ENCODE measurements around the gene C2CD2.

GRCh38 chr21:41962425-41962966 lies 8.7 kb upstream of the C2CD2 start:
- no peak for TF ChIP-seq CTCF (conservative IDR thresholded peaks at IDR 0.05 in 1 of 2, IDR thresholded peaks at IDR 0.05 in 1 of 2; ENCODE audit: low read depth in 1 of 2, low read length in 2 of 2)
- TF ChIP-seq EZH2 (IDR thresholded peaks at IDR 0.05; ENCODE audit: low read length, missing control alignments), result no peak
